HEK293 (cell line): ENCODE data around the gene RPL36AL.

Experiments used
- BCL11A ChIP-seq: fragments of 450-650 bp; formaldehyde crosslinking; IDR thresholded peaks from 2 replicates; pipeline ENCODE4 v1.5.1; 2016; ENCODE audit warnings: low read depth, missing biosample characterization, missing genetic modification characterization
- GLI4 ChIP-seq: fragments of 450-650 bp; formaldehyde crosslinking; IDR thresholded peaks from 2 replicates; pipeline ENCODE4 v1.5.1; 2016; ENCODE audit warnings: missing biosample characterization, missing genetic modification characterization
- HOXC10 ChIP-seq: sonication (generic); formaldehyde crosslinking; IDR thresholded peaks from 2 replicates; pipeline ENCODE4 v1.8.1; 2023; ENCODE audit warnings: mild to moderate bottlenecking, missing genetic modification reagents
- KLF8 ChIP-seq: fragments of 450-650 bp; formaldehyde crosslinking; IDR thresholded peaks from 2 replicates; pipeline ENCODE4 v1.5.1; 2016; ENCODE audit warnings: missing biosample characterization, missing genetic modification characterization
- MZF1 ChIP-seq: fragments of 450-650 bp; formaldehyde crosslinking; IDR thresholded peaks from 2 replicates; pipeline ENCODE4 v1.5.1; 2017; ENCODE audit warnings: missing biosample characterization, missing genetic modification characterization, borderline replicate concordance
- TRIM28 ChIP-seq: IDR thresholded peaks from 2 replicates; pipeline ENCODE4 v1.6.1; 2011; ENCODE audit warnings: low read length, control low read depth, borderline replicate concordance
- YY1 ChIP-seq: fragments of 450-650 bp; formaldehyde crosslinking; IDR thresholded peaks from 2 replicates; pipeline ENCODE4 v1.5.1; 2018; ENCODE audit warnings: missing biosample characterization, missing genetic modification characterization
- ZBTB21 ChIP-seq: fragments of 450-650 bp; formaldehyde crosslinking; IDR thresholded peaks from 2 replicates; pipeline ENCODE4 v1.5.1; 2017; ENCODE audit warnings: missing biosample characterization, missing genetic modification characterization
- ZNF138 ChIP-seq: fragments of 450-650 bp; formaldehyde crosslinking; IDR thresholded peaks from 2 replicates; pipeline ENCODE4 v1.5.1; 2016; ENCODE audit warnings: missing biosample characterization, missing genetic modification characterization, borderline replicate concordance
- ZNF19 ChIP-seq: fragments of 450-650 bp; formaldehyde crosslinking; IDR thresholded peaks from 2 replicates; pipeline ENCODE4; 2016; ENCODE audit warnings: missing biosample characterization, missing genetic modification characterization, low read depth
- ZNF24 ChIP-seq: fragments of 450-650 bp; formaldehyde crosslinking; IDR thresholded peaks from 2 replicates; pipeline ENCODE4 v1.5.1; 2016; ENCODE audit warnings: missing biosample characterization, missing genetic modification characterization
- ZNF335 ChIP-seq: fragments of 450-650 bp; formaldehyde crosslinking; conservative IDR thresholded peaks from 2 replicates; pipeline ENCODE4 v1.5.1; 2016; ENCODE audit warnings: missing biosample characterization, missing genetic modification characterization
- ZNF366 ChIP-seq: fragments of 450-650 bp; formaldehyde crosslinking; conservative IDR thresholded peaks from 2 replicates; pipeline ENCODE4 v1.5.1; 2016; ENCODE audit warnings: missing biosample characterization, missing genetic modification characterization
- ZNF473 ChIP-seq: fragments of 450-650 bp; formaldehyde crosslinking; IDR thresholded peaks from 2 replicates; pipeline ENCODE4 v1.5.1; 2017; ENCODE audit warnings: missing biosample characterization, missing genetic modification characterization
- ZNF510 ChIP-seq: fragments of 450-650 bp; formaldehyde crosslinking; IDR thresholded peaks from 2 replicates; pipeline ENCODE4 v1.5.1; 2018; ENCODE audit warnings: mild to moderate bottlenecking, missing genetic modification characterization, missing biosample characterization; ENCODE audit not compliant: insufficient replicate concordance
- ZNF514 ChIP-seq: fragments of 450-650 bp; formaldehyde crosslinking; IDR thresholded peaks from 2 replicates; pipeline ENCODE4 v1.5.1; 2016; ENCODE audit warnings: missing biosample characterization, missing genetic modification characterization
- ZNF521 ChIP-seq: fragments of 450-650 bp; formaldehyde crosslinking; IDR thresholded peaks from 2 replicates; pipeline ENCODE4 v1.5.1; 2017; ENCODE audit warnings: missing biosample characterization, mild to moderate bottlenecking, missing genetic modification characterization
- ZNF560 ChIP-seq: fragments of 450-650 bp; formaldehyde crosslinking; IDR thresholded peaks from 2 replicates; pipeline ENCODE4 v1.5.1; 2017; ENCODE audit warnings: missing biosample characterization, missing genetic modification characterization, borderline replicate concordance
- ZNF585B ChIP-seq: fragments of 450-650 bp; formaldehyde crosslinking; IDR thresholded peaks from 2 replicates; pipeline ENCODE4 v1.5.1; 2016; ENCODE audit warnings: missing biosample characterization, missing genetic modification characterization
- ZNF610 ChIP-seq: fragments of 450-650 bp; formaldehyde crosslinking; IDR thresholded peaks from 2 replicates; pipeline ENCODE4 v1.5.1; 2016; ENCODE audit warnings: missing biosample characterization, missing genetic modification characterization, borderline replicate concordance
- ZNF621 ChIP-seq: fragments of 450-650 bp; formaldehyde crosslinking; IDR thresholded peaks from 2 replicates; pipeline ENCODE4 v1.5.1; 2017; ENCODE audit warnings: missing biosample characterization, missing genetic modification characterization
- ZNF624 ChIP-seq: fragments of 450-650 bp; formaldehyde crosslinking; IDR thresholded peaks from 2 replicates; pipeline ENCODE4 v1.5.1; 2017; ENCODE audit warnings: missing biosample characterization, missing genetic modification characterization
- ZNF658 ChIP-seq: fragments of 450-650 bp; formaldehyde crosslinking; IDR thresholded peaks from 2 replicates; pipeline ENCODE4; 2016; ENCODE audit warnings: missing biosample characterization, missing genetic modification characterization
- ZNF677 ChIP-seq: fragments of 450-650 bp; IDR thresholded peaks from 2 replicates; pipeline ENCODE4 v1.5.0; 2018; ENCODE audit warnings: missing biosample characterization, mild to moderate bottlenecking, missing genetic modification characterization, moderate library complexity
- ZSCAN16 ChIP-seq: fragments of 450-650 bp; formaldehyde crosslinking; IDR thresholded peaks from 2 replicates; pipeline ENCODE4 v1.5.1; 2016; ENCODE audit warnings: missing biosample characterization, missing genetic modification characterization
- TF ChIP-seq, protein P1 (sequence below): fragments of 450-650 bp; formaldehyde crosslinking; IDR thresholded peaks from 2 replicates; pipeline ENCODE4 v1.5.1; 2016; ENCODE audit warnings: missing biosample characterization, missing genetic modification characterization, low read depth
- TF ChIP-seq, protein P2 (sequence below): fragments of 450-650 bp; formaldehyde crosslinking; IDR thresholded peaks from 2 replicates; pipeline ENCODE4 v1.5.1; 2016; ENCODE audit warnings: missing biosample characterization, missing genetic modification characterization
- TF ChIP-seq, protein P3 (sequence below): fragments of 450-650 bp; formaldehyde crosslinking; conservative IDR thresholded peaks from 2 replicates; pipeline ENCODE4 v1.5.1; 2016; ENCODE audit warnings: low read depth, missing biosample characterization, missing genetic modification characterization
- TF ChIP-seq, protein P4 (sequence below): fragments of 450-650 bp; formaldehyde crosslinking; IDR thresholded peaks from 2 replicates; pipeline ENCODE4 v1.5.1; 2017; ENCODE audit warnings: missing biosample characterization, missing genetic modification characterization

Gene RPL36AL

DNA sequence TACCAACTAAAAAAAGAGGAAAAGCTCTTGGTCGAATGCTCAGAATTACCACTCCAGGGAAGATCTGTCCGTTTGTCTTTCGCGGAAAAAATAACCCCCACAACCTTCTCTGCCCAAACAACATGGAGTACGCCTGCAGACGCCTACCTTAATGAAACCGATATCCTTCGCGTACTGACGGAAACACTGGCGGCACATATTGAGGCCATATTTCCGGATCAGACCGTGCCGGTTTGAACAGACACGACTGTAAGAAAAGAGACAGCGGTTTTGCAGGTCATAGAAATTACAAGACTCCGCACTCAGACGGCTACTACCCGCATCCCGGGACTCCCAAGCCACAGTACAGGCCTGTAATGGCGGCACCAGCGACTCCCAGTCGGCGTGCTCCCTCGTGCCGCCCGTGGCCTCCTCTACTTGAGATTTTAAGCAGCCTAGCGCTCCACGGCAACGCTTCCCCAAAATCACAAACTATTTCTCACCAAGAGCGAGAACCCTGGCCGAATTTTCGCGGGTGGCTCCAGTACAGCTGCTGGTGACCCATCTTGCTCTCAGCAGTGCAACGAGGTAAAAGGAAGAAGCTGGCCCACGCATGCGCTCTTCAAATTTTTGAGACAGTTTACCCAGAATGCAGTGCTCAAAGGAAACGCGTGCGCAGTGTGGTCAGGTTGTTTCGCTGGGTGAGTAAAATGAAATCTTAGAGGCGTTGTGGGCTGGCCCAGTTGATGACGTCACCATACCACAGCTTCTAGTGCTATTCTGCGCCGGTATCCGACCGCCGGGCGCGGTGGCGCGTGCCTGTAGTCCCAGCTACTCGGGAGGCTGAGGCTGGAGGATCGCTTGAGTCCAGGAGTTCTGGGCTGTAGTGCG, 34.4 kb downstream of the RPL36AL start, which contains the start of gene RPS29 (continued):
- TF ChIP-seq ZNF366 (tag by site-specific recombination) (no peak), ZNF621 (no peak), MZF1 (no peak), ZNF19 (no peak), ZSCAN16 (no peak), ZNF521 (tag by site-specific recombination) (no peak), ZNF610 (tag by site-specific recombination) (peak; percentile 82), BCL11A (tag by site-specific recombination) (no peak), ZNF560 (tag by site-specific recombination) (no peak), ZNF335 (tag by site-specific recombination) (peak; percentile 47; the same call in 1 of the 2 replicates), YY1 (tag by site-specific recombination) (peak; percentile 82), TRIM28 (peak; percentile 95), ZBTB21 (tag by site-specific recombination) (peak; percentile 92), ZNF24 (no peak), KLF8 (tag by site-specific recombination) (peak; percentile 80), ZNF138 (no peak), ZNF473 (tag by site-specific recombination) (no peak), ZNF510 (no peak), ZNF624 (tag by site-specific recombination) (no peak), ZNF658 (tag by site-specific recombination) (no peak), ZNF585B (tag by site-specific recombination) (no peak), ZNF677 (no peak), GLI4 (no peak), ZNF514 (tag by site-specific recombination) (no peak), HOXC10 (CRISPR knock-in tag) (no peak)
- TF ChIP-seq, protein P1, sequence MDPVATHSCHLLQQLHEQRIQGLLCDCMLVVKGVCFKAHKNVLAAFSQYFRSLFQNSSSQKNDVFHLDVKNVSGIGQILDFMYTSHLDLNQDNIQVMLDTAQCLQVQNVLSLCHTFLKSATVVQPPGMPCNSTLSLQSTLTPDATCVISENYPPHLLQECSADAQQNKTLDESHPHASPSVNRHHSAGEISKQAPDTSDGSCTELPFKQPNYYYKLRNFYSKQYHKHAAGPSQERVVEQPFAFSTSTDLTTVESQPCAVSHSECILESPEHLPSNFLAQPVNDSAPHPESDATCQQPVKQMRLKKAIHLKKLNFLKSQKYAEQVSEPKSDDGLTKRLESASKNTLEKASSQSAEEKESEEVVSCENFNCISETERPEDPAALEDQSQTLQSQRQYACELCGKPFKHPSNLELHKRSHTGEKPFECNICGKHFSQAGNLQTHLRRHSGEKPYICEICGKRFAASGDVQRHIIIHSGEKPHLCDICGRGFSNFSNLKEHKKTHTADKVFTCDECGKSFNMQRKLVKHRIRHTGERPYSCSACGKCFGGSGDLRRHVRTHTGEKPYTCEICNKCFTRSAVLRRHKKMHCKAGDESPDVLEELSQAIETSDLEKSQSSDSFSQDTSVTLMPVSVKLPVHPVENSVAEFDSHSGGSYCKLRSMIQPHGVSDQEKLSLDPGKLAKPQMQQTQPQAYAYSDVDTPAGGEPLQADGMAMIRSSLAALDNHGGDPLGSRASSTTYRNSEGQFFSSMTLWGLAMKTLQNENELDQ (tag by site-specific recombination), result no peak
- TF ChIP-seq, protein P2, sequence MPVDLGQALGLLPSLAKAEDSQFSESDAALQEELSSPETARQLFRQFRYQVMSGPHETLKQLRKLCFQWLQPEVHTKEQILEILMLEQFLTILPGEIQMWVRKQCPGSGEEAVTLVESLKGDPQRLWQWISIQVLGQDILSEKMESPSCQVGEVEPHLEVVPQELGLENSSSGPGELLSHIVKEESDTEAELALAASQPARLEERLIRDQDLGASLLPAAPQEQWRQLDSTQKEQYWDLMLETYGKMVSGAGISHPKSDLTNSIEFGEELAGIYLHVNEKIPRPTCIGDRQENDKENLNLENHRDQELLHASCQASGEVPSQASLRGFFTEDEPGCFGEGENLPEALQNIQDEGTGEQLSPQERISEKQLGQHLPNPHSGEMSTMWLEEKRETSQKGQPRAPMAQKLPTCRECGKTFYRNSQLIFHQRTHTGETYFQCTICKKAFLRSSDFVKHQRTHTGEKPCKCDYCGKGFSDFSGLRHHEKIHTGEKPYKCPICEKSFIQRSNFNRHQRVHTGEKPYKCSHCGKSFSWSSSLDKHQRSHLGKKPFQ (tag by site-specific recombination), result no peak
- TF ChIP-seq, protein P3, sequence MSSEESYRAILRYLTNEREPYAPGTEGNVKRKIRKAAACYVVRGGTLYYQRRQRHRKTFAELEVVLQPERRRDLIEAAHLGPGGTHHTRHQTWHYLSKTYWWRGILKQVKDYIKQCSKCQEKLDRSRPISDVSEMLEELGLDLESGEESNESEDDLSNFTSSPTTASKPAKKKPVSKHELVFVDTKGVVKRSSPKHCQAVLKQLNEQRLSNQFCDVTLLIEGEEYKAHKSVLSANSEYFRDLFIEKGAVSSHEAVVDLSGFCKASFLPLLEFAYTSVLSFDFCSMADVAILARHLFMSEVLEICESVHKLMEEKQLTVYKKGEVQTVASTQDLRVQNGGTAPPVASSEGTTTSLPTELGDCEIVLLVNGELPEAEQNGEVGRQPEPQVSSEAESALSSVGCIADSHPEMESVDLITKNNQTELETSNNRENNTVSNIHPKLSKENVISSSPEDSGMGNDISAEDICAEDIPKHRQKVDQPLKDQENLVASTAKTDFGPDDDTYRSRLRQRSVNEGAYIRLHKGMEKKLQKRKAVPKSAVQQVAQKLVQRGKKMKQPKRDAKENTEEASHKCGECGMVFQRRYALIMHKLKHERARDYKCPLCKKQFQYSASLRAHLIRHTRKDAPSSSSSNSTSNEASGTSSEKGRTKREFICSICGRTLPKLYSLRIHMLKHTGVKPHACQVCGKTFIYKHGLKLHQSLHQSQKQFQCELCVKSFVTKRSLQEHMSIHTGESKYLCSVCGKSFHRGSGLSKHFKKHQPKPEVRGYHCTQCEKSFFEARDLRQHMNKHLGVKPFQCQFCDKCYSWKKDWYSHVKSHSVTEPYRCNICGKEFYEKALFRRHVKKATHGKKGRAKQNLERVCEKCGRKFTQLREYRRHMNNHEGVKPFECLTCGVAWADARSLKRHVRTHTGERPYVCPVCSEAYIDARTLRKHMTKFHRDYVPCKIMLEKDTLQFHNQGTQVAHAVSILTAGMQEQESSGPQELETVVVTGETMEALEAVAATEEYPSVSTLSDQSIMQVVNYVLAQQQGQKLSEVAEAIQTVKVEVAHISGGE (tag by site-specific recombination), result peak; percentile 22; the same call in 1 of the 2 replicates
- TF ChIP-seq, protein P4, sequence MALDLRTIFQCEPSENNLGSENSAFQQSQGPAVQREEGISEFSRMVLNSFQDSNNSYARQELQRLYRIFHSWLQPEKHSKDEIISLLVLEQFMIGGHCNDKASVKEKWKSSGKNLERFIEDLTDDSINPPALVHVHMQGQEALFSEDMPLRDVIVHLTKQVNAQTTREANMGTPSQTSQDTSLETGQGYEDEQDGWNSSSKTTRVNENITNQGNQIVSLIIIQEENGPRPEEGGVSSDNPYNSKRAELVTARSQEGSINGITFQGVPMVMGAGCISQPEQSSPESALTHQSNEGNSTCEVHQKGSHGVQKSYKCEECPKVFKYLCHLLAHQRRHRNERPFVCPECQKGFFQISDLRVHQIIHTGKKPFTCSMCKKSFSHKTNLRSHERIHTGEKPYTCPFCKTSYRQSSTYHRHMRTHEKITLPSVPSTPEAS, result peak; percentile 31; the same call in 1 of the 2 replicates
